Panc1 (cell line): ENCODE data around the gene ZNRF4.

Experiments
- CTCF ChIP-seq: fragments of 450-650 bp; IDR thresholded peaks from 2 replicates; pipeline ENCODE4 v1.5.1; 2017; ENCODE audit warnings: mild to moderate bottlenecking
- POLR2AphosphoS5 ChIP-seq: IDR thresholded peaks from 2 replicates; pipeline ENCODE4 v1.6.1; 2012; ENCODE audit warnings: mild to moderate bottlenecking, low read depth, low read length, moderate library complexity
- REST ChIP-seq, 2 experiments: IDR thresholded peaks; 2 replicates each; pipeline ENCODE4 v1.6.1; 2011 to 2012; ENCODE audit warnings: low read depth in 2 of 2, control low read depth in 1 of 2, low read length in 1 of 2, mild to moderate bottlenecking in 1 of 2, moderate library complexity in 1 of 2; ENCODE audit not compliant: insufficient read depth in 1 of 2
- TCF7L2 ChIP-seq: IDR thresholded peaks from 2 replicates; pipeline ENCODE4 v1.6.1; 2011; ENCODE audit warnings: mild to moderate bottlenecking, low read depth, low read length, inconsistent platforms

GRCh38 chr19:5495792-5496191 is 40.6 kb downstream of the ZNRF4 start:
- no peak for TF ChIP-seq CTCF
- TF ChIP-seq TCF7L2, result no peak
- TF ChIP-seq POLR2AphosphoS5, result no peak
- TF ChIP-seq REST (IDR thresholded peaks at IDR 0.05; ENCODE audit: insufficient read depth in 1 of 2, low read depth in 2 of 2, low read length in 1 of 2), result no peak
